SU-DHL-6 (cell line): Measurements from ENCODE around the gene IGSF22.
"Not testable (repeated sequence)": the region's sequence is repeated elsewhere in the genome, so short reads cannot be mapped to it uniquely, and the experiment has no call there.

Experiments
- CTCF ChIP-seq: fragments of 200-600 bp; sonication (generic); IDR thresholded peaks from one replicate; pipeline ENCODE4 v1.5.1; 2017; ENCODE audit warnings: antibody characterized with exemption, mild to moderate bottlenecking, low read length, moderate library complexity; ENCODE audit not compliant: insufficient read depth, poor library complexity, severe bottlenecking
- EZH2phosphoT487 ChIP-seq: fragments of 200-600 bp; sonication (generic), shearing (Covaris generic); conservative IDR thresholded peaks from 2 replicates; pipeline ENCODE4 v1.6.1; 2018; ENCODE audit warnings: mild to moderate bottlenecking, antibody characterized with exemption, low read length, moderate library complexity, mixed read lengths

- not testable (repeated sequence) for TF ChIP-seq CTCF, EZH2phosphoT487
Observed at GRCh38 chr11:18672209-18672608, 53.8 kb downstream of the IGSF22 start.
